Measurements from ENCODE around the gene KLF12.

GRCh38 chr13:74103970-74104555 is 30.1 kb downstream of the KLF12 start:
- TF ChIP-seq POLR2A (IDR thresholded peaks at IDR 0.05; ENCODE audit: low read length) (no peak), GATA1 (IDR thresholded peaks at IDR 0.05; ENCODE audit: low read depth, low read length) (no peak)
